K562 (cell line): ENCODE results near the gene LIMCH1.

Experiments
- CHD4 ChIP-seq: fragments of 200-600 bp; sonication (generic); IDR thresholded peaks from 3 replicates; pipeline ENCODE4 v1.6.1; 2012; ENCODE audit warnings: low read depth, mild to moderate bottlenecking, mixed read lengths, low read length, inconsistent platforms; ENCODE audit not compliant: insufficient read depth, insufficient replicate concordance, poor library complexity, severe bottlenecking
- MAZ ChIP-seq, 2 experiments: fragments of 450-650 bp in 1 of 2; sonication (generic) in 1 of 2; formaldehyde crosslinking; IDR thresholded peaks in 1 of 2; conservative IDR thresholded peaks in 1 of 2; 2 replicates each; pipeline versions ENCODE4 v1.4.0 to v1.5.0; 2020; ENCODE audit warnings: mild to moderate bottlenecking in 1 of 2, missing genetic modification reagents in 1 of 2
- RFX7 ChIP-seq: fragments of 250-450 bp; sonication (Bioruptor Pico); IDR thresholded peaks from 2 replicates; pipeline ENCODE4 v1.5.1; 2021; ENCODE audit warnings: mild to moderate bottlenecking
- TF ChIP-seq, protein P1 (sequence below), 3 experiments: IDR thresholded peaks in 2 of 3; conservative IDR thresholded peaks in 1 of 3; 2 replicates each; pipeline ENCODE4 v1.5.1; 2011 to 2012; ENCODE audit warnings: low read length in 3 of 3, mild to moderate bottlenecking in 3 of 3, control low read depth in 2 of 3, improper control_type of control experiment in 1 of 3, inconsistent platforms in 1 of 3, low read depth in 1 of 3, mixed read lengths in 1 of 3, moderate library complexity in 1 of 3; ENCODE audit not compliant: insufficient read depth in 2 of 3

DNA sequence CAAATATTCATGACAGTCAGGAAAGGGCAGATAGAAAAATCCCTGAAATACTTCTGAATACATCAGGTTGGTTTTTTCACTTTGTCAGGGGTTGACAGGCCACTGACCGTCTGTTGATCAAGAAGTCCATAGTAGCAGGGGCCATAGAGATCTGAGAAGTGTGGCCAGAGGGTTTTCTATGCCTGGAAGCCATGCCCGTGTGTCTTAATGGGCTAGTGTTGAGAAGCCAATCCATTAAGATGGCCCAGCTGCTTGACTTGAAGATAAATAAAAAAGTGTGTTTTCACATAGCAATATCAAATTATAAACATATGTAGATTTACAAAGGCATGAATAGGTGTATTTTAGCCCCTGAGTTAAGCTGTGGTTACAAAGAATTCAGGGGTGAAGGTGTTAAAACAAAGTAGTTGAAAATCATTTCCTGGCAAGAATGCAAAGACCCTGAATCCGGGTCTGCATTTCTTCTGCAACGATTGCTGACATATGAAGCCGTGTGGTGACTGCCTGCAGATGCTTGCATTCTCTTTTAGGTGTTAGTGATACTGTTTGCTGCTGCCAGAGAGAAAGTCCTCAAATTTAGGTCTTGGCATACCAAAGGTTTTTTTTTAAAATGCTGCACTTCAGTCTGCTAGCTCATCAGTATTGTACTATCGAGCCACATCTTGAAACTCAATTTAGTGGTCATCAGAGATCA is 9.3 kb upstream of the LIMCH1 start:
- TF ChIP-seq CHD4 (no peak), RFX7 (CRISPR knock-in tag) (no peak), MAZ (CRISPR knock-in tag; conservative IDR thresholded peaks at IDR 0.05 in 1 of 2, IDR thresholded peaks at IDR 0.05 in 1 of 2) (no peak)
- TF ChIP-seq, protein P1, sequence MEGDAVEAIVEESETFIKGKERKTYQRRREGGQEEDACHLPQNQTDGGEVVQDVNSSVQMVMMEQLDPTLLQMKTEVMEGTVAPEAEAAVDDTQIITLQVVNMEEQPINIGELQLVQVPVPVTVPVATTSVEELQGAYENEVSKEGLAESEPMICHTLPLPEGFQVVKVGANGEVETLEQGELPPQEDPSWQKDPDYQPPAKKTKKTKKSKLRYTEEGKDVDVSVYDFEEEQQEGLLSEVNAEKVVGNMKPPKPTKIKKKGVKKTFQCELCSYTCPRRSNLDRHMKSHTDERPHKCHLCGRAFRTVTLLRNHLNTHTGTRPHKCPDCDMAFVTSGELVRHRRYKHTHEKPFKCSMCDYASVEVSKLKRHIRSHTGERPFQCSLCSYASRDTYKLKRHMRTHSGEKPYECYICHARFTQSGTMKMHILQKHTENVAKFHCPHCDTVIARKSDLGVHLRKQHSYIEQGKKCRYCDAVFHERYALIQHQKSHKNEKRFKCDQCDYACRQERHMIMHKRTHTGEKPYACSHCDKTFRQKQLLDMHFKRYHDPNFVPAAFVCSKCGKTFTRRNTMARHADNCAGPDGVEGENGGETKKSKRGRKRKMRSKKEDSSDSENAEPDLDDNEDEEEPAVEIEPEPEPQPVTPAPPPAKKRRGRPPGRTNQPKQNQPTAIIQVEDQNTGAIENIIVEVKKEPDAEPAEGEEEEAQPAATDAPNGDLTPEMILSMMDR (IDR thresholded peaks at IDR 0.05 in 2 of 3, conservative IDR thresholded peaks at IDR 0.05 in 1 of 3; ENCODE audit: insufficient read depth in 2 of 3, low read depth in 1 of 3, low read length in 3 of 3) = no peak
